GM18867 (cell line): ENCODE results near the gene KLK7.

ENCODE experiments used
- ATAC-seq: cut with Tn5 transposase; IDR thresholded peaks from one replicate; pipeline ENCODE4 v1.9.1; 2021; ENCODE audit warnings: mild to moderate bottlenecking, moderate library complexity; ENCODE audit not compliant: unreplicated experiment

KLK7 gene

GRCh38 chr19:50983625-50984292 is at the start of gene KLK7:
KLK7 (minus strand) TSS chr19:50983917; CDS start chr19:50982399, 1,518 bp downstream.
- no peak for ATAC-seq

- no peak for ATAC-seq
These were observed 48.1 kb upstream of the KLK7 start for GRCh38 chr19:51031880-51032225.

DNA sequence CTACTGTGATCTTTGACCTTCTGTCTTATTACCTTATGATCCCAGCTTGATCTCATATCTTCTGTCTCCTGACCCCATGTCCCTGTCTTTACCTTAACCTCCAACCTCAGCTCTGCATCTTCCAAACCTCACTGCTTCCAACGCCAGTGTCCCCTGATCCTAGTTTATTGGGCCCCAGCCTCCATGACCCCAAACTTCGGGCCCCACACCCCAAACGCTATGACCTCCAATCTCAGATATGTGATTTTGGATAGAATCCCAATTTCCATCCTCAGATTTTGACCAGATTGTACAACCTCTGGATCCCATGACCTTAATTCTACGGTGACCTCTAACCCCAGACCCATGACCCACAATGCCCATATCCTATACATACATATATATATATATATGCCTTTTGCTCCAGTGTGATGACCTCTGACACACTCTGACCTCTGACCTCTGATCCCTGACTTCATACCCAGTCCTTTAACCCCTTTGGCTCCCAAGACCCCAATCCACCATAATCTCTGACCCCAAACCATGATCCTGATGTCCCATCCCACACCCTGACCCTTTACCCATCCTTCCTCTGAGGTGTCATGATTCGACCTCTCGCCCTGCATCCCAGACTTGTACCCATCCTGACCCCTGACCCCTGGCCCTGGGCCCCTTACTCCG is 47.6 kb upstream of the KLK7 start:
- no peak for ATAC-seq

DNA sequence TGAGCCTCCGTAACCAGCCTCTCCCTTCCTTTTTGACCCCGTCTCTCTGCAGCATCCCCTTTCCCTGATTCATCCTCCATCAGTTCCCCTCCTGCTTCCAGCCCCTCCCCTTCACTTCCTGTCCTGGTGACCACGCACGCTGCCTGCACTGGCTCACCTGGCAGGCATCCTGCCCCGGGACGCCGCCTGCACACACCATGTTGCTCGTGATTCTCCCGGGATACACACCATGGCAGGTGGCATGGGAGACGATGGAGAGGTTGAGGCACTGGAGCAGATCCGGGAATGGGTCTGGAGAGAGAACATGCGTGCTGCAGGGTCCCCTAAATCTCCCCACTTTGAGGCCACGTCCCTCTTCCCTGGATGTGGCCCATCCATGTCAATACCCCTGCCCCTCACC is 46.9 kb upstream of the KLK7 start:
- no peak for ATAC-seq

- ATAC-seq = no peak
These were observed 46.0 kb upstream of the KLK7 start for GRCh38 chr19:51029718-51030117.

DNA sequence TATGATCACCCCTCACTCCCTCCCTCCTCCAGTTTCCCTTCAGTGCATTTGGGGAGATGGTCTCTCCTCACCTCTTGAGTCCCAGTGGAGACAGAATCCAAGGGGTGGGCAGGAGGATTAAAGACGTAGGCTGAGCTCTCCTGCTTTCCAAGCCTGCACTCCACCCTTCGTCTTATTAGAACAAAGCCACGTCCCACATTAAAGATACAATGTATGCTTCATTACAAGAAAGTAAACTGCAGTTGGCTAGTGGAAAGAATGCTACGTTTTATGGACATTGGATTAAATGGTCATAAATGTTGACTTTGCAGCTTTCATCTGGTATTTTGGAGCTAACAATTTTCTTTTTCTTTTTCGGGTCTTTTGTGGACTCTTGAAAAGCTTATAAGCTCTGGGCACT is 44.2 kb upstream of the KLK7 start:
- ATAC-seq = no peak

DNA sequence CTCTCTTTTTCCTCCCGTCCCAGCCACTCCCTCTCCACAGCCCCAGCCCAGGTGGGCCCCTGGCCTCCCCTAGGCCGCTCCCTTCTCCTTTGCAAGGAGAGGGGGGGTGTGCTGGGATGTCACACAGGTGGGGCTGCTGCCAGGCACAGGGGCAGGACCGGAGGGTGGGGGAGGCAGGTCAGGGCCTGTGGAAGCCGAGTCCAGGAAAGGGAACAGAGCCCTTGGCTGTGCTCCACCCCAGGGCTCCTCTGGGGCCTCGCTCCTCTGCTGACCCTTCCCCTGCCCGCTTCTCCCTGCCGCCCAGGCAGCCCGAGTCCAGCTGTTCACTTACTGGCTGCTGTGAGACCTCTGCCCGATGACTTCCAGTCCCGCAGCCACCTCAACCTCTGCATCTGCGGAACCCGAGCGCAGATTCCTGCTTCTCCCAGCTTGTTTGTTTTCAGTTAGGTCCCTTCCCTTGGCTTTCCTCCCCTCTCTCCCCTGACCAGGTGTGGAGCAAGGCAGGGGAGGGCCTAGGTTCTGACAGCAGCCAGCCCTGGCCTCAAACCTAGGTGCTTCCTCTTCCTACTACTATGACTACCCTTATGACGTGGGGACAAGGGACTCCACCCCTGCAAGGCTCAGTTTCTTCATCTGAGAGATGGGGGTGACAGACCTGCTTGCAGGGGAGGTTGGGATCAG is 43.5 kb upstream of the KLK7 start:
- ATAC-seq = no peak

DNA sequence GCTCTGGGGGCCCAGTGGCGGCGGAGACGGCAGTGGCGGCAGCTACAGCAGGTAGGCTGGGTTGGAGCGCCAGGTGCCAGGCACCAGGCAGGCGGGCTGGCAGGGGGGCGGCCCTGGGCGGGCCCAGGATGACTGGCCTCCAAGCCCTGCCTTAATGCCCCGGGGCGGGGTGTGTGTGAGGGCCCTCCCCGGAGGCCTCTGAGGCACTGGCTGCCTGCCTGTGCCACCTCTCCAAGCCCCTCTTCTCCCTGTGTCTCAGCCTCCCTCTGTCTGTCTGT is 42.8 kb upstream of the KLK7 start, which contains the start of gene KLK11:
TSS of gene KLK11 (minus strand) at position 63 of the 278 bp plus-strand sequence. CDS start 985 bp downstream, outside the sequence.
- ATAC-seq = no peak

DNA sequence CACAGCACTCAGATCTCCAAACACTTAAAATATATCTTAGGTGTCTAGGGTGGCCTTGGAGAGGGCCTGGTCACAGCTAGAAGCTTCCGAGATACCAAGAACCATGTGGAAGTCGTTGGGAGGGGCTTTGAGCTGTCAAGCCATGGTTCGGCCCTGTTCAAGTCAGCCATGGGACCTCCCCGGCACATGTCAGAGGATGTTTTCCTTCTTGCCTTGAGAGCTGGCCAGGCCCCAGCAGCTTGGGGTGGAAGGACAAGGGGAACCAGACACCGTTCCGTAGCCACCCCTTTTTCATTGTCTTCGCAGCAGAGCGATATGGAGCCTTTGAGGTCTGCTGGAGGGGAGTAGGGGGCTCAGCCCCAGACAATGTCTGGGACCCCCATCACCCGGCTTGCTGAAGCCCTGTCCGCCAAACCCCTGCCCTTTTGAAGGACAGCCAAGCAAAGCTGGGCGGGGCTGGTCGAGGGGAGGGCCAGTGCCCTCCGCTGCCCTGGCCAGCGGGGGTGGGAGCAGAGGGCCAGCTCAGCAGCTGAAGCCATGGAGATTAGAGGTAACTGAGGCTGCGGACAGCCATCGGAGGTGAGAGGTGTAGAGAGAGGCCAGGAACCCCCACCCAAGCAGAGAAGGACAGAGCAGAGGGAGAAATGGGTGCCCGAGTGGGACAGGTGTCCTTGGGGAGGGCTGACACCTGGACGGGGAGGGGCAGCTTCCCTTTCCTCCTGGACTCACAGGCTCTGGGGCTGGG is 42.3 kb upstream of the KLK7 start:
- ATAC-seq = no peak

- no peak for ATAC-seq
These were observed 41.7 kb upstream of the KLK7 start for GRCh38 chr19:51025401-51025800.

- no peak for ATAC-seq
These were observed 41.2 kb upstream of the KLK7 start for GRCh38 chr19:51024924-51025323.

GRCh38 chr19:51023946-51024345 is 40.2 kb upstream of the KLK7 start:
- ATAC-seq = no peak

DNA sequence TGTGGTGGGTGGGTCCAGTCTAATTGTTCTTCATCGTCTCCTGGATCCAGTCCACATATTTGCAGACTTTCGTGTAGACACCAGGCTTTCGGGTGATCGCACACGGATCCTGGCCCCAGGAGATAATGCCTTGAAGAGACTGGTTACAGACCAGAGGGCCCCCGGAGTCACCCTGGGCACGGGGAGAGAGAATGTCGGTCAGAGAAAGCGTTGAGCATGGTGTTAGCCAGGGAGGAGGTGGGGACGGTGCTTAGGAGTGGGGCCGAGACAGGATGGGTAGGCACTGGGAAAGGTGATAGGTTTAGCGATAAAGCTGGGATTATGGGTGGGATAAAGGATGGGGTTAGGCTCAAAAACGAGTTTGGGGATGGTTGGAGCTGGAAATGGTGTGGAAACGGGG is 38.8 kb upstream of the KLK7 start:
- no peak for ATAC-seq

DNA sequence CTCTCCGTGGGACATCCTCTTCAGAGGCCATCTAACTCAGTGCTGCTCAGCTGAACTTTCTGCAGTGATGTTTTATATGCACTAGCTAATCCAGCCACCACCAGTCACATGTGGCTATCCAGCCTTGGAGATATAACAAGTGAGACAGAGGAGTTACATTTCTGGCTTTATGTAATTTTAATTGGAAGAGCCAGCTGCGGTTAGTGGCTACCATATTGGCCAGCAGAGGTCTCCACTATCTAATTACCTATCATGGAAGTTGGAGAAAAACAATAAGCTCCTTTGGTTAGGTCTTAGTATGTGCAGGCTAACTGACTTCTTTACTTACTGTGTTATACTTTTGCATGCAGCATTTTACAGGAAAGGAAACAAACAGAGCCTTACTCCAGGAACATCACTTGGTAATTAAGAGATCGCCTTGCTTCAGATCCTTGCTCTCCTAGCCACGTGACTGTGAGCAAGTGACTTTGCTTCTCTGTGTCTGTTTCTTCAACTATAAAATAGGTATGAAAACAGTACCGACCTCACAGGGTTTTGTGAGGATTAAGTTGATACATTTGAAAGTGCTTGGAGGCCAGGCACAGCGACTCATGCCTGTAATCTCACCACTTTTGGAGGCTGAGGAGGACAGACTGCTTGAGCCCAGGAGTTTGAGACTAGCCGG is 37.4 kb upstream of the KLK7 start:
- ATAC-seq = no peak

DNA sequence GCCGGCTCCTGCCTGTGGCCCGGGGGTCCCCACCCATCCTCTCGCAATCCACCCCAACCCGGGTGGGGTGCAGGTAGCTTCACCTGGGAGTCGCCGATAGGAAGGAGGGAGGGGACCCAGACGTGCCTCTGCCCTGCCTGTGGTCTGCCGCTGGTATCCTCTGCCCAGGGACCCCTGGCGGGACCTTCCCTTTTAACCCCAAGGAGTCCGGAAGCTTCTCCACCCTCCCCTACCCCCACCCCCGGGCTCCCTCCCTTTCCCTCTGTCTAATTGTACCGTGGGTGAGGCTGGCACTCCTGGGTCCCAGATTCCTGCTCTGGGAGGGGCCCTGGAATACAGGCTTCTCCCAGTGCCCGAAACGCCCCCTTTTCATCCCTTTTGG is 35.8 kb upstream of the KLK7 start, which contains the start of gene KLK10:
TSS of gene KLK10 (minus strand) at position 166 of the 382 bp plus-strand sequence. CDS start 579 bp downstream, outside the sequence.
- ATAC-seq = no peak

DNA sequence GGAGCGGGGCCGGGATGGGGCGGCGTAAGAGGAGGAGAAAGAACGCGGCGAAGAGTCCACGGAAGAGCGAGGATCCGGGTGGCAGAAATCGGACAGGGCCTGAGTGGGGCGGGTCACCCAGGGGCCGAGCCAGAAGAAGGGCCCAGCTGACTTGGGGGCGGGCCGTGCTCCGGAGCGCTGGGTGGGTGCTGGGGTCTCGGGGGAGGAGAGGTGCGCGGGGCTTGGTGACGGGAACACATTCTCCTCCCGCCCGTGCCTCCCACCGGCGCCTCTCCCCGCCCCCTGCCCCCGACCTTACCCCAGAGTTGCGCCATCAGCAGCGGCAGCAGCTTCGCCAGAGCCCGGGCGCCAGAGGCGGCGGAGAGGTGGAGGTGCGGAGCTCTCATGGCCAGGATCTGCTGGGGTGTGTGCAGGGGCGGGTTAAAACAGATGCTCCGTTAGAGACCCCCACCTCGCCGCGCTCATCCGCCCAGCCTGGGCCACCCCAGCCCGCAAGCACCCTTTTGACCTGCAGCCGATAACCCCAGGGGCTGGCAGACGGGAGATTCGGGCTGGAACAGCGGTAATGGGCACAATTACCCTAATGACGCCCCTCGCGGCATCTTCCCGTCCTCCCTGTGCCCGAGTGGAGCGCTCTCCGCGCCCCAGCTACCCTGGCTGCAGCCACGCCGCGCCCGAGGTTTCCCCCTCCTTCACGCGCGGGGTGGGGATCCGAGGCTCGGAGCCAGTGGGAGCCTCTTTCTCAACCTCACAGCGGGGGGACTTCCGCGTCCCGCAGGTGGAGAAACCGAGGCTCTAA is 35.2 kb upstream of the KLK7 start:
- no peak for ATAC-seq

GRCh38 chr19:51016798-51017683 is 33.3 kb upstream of the KLK7 start:
- no peak for ATAC-seq

DNA sequence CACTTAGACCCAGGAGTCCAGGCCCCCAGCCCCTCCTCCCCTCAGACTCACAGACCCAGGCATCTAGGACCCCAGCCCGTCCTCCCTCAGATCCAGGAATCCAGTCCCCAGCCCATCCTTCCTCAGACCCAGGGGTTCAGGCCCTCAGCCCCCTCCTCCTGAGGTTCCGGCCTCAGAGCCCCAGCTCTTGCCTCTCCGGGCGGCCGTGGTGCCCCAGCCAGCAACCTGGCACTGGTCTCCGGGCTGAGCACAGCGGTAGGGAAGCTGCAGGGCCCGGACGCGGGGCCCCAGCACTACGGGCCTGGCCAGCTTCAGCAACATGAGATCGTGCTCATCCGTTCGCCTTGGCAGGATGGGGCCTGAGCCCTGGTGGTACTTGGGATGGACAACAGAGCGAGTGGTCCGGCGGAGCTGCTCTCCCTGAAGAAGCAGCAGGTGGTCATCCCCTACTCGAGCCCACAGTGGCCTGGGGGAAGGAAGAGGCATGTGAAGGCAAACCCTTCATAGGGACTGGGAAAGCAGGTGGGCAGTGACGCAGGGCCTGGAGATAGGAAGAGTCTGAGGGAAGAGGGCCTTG is 32.1 kb upstream of the KLK7 start:
- ATAC-seq = no peak

- ATAC-seq = no peak
These were observed 30.5 kb upstream of the KLK7 start for GRCh38 chr19:51014242-51014641.
